ENCODE results near the gene RBM7. TPM values are rescaled to one million over a fixed set of nuclear protein-coding genes. Genes with fewer than 3 reads are reported as not detected.

RBM7 gene
- total and polyA plus RNA-seq, 7 donors, result 20.5 to 36.3 (median 28.4) TPM

- Histone ChIP-seq H3K4me1 (no peaks in the 10 kb centered on the region), H3K36me3 (no peaks in the 10 kb centered on the region), H3K27me3 (no peaks in the 10 kb centered on the region), H3K9me3 (no peaks in the 10 kb centered on the region), H3K27ac (no peak overlapping the region), H3K4me3 (no peak overlapping the region)
- no peak for DNase-seq
- intact Hi-C loops (cut with DNase I), result no loop called here
- TF ChIP-seq EP300 (IDR thresholded peaks at IDR 0.05), result no peak
- TF ChIP-seq POLR2AphosphoS5 (IDR thresholded peaks at IDR 0.05), result no peak
- TF ChIP-seq POLR2A (IDR thresholded peaks at IDR 0.05), result no peak
- TF ChIP-seq, protein P1, sequence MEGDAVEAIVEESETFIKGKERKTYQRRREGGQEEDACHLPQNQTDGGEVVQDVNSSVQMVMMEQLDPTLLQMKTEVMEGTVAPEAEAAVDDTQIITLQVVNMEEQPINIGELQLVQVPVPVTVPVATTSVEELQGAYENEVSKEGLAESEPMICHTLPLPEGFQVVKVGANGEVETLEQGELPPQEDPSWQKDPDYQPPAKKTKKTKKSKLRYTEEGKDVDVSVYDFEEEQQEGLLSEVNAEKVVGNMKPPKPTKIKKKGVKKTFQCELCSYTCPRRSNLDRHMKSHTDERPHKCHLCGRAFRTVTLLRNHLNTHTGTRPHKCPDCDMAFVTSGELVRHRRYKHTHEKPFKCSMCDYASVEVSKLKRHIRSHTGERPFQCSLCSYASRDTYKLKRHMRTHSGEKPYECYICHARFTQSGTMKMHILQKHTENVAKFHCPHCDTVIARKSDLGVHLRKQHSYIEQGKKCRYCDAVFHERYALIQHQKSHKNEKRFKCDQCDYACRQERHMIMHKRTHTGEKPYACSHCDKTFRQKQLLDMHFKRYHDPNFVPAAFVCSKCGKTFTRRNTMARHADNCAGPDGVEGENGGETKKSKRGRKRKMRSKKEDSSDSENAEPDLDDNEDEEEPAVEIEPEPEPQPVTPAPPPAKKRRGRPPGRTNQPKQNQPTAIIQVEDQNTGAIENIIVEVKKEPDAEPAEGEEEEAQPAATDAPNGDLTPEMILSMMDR (IDR thresholded peaks at IDR 0.05), result no peak
These were observed 41.1 kb upstream of the RBM7 start for GRCh38 chr11:114359342-114359741.

DNA sequence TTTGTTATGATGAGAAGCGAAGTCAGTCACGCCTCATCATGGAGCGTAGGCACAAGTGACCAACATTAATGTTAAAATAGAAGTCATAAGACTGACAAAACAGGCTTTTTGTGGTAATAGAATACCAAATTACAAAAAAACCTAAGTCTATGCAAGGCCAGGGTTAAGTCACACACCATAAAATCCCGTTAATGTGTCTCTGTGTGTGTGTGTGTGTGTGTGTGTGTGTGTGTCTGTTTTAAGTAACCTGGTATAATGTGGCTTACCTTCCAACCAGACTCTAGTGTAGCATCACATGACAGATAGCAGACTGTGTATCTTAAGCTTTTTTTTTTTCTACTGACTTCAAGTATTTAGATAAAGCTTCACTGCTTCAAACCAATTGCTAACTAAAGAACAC, 38.1 kb upstream of the RBM7 start:
- intact Hi-C loops (cut with DNase I), result no loop called here
- TF ChIP-seq POLR2AphosphoS5 (IDR thresholded peaks at IDR 0.05) (no peak), POLR2A (IDR thresholded peaks at IDR 0.05) (no peak), EP300 (IDR thresholded peaks at IDR 0.05) (no peak)
- TF ChIP-seq, protein P1 (IDR thresholded peaks at IDR 0.05), result no peak
- WGBS, 2 donors, result 77 to 80% methylated on average over 4 of the region's 4 CpGs

DNA sequence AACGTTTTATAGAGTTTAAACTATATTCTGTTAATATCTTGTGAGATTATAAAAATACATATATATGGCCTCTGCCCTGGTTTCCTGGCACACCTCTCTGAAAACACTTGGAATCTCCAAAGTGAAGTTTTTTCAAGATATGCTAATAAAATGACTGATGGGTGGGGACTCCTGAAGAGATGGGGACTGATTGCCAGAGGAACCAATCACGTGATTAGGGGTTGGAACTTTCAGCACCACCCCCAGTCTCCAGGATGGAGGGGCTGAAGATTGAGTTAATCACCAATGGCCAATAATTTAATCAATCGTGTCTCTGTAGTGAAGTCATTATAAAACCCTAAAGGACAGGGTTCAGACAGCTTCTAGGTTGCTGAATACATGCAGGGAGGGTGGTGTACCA, 37.5 kb upstream of the RBM7 start:
- Histone ChIP-seq H3K4me3 (no peak overlapping the region), H3K27me3 (no peaks in the 10 kb centered on the region), H3K27ac (no peak overlapping the region), H3K4me1 (no peaks in the 10 kb centered on the region), H3K9me3 (no peaks in the 10 kb centered on the region), H3K36me3 (no peaks in the 10 kb centered on the region)
- intact Hi-C loops (cut with DNase I), result no loop called here
- TF ChIP-seq EP300 (IDR thresholded peaks at IDR 0.05) (no peak), POLR2AphosphoS5 (IDR thresholded peaks at IDR 0.05) (no peak), POLR2A (IDR thresholded peaks at IDR 0.05) (no peak)
- TF ChIP-seq, protein P1 (IDR thresholded peaks at IDR 0.05), result no peak
- 37 to 64% methylated on average over 3 of the region's 3 CpGs for WGBS, 2 donors
- DNase-seq, result no peak

More for the DNA sequence above, 38.1 kb upstream of the RBM7 start:
- Histone ChIP-seq H3K9me3 (no peaks in the 10 kb centered on the region), H3K4me1 (no peaks in the 10 kb centered on the region), H3K36me3 (no peaks in the 10 kb centered on the region), H3K4me3 (no peak overlapping the region), H3K27me3 (no peaks in the 10 kb centered on the region), H3K27ac (no peak overlapping the region)
- no peak for DNase-seq

- Histone ChIP-seq H3K4me3 (no peak overlapping the region), H3K4me1 (no peaks in the 10 kb centered on the region), H3K27ac (no peak overlapping the region), H3K36me3 (no peaks in the 10 kb centered on the region), H3K9me3 (no peaks in the 10 kb centered on the region), H3K27me3 (no peaks in the 10 kb centered on the region)
- intact Hi-C loops (cut with DNase I), result no loop called here
- TF ChIP-seq, protein P1 (IDR thresholded peaks at IDR 0.05), result no peak
- TF ChIP-seq POLR2A (IDR thresholded peaks at IDR 0.05) (no peak), EP300 (IDR thresholded peaks at IDR 0.05) (no peak), POLR2AphosphoS5 (IDR thresholded peaks at IDR 0.05) (no peak)
- 78 to 83% methylated on average over 13 of the region's 13 CpGs for WGBS, 2 donors
- DNase-seq, result no peak
These were observed 33.9 kb upstream of the RBM7 start for GRCh38 chr11:114366331-114367243.

Measured in sigmoid colon (tissue), 7 donors.